CD4-positive, CD25-positive, alpha-beta regulatory T cell (primary cell): ENCODE measurements around the gene C2CD4A. TPM values are rescaled to one million over a fixed set of nuclear protein-coding genes. Genes with fewer than 3 reads are reported as not detected.

Experiments used
- ATAC-seq, 2 donors: fragments of 150-1000 bp; cut with Tn5 transposase; one replicate each; pipeline ENCODE4 v1.10.0; 2021; ENCODE audit warnings: low read depth in 2 of 2, moderate number of reproducible peaks in 2 of 2, moderate library complexity in 1 of 2
- DNase-seq, 3 donors: peaks; one replicate each; pipeline versions ENCODE4 v3.0.0 to v3.0.0-alpha.2; 2012 to 2022; ENCODE audit warnings: mixed read lengths in 1 of 3
- H3K27ac ChIP-seq: one replicate; pipeline ENCODE4 v1.7.0; 2013; ENCODE audit warnings: mild to moderate bottlenecking, low read length; ENCODE audit not compliant: insufficient read depth, poor library complexity, severe bottlenecking
- H3K27me3 ChIP-seq: one replicate; pipeline ENCODE4 v1.7.0; 2013; ENCODE audit warnings: low read length; ENCODE audit not compliant: control insufficient read depth, insufficient read depth
- H3K36me3 ChIP-seq: one replicate; pipeline ENCODE4 v1.7.0; 2013; ENCODE audit warnings: mild to moderate bottlenecking, low read length, moderate library complexity; ENCODE audit not compliant: control insufficient read depth, insufficient read depth
- H3K4me1 ChIP-seq: 2 replicates; pipeline ENCODE4 v1.7.0; 2013; ENCODE audit warnings: mild to moderate bottlenecking, low read length; ENCODE audit not compliant: insufficient read depth, control insufficient read depth, poor library complexity, severe bottlenecking
- H3K4me3 ChIP-seq: one replicate; pipeline ENCODE4 v1.7.0; 2013; ENCODE audit warnings: low read depth, mild to moderate bottlenecking, low read length, moderate library complexity
- H3K9me3 ChIP-seq, 2 experiments: 1 replicate in 1 of 2; 2 replicates in 1 of 2; pipeline ENCODE4 v1.7.0; 2013; ENCODE audit warnings: low read length in 2 of 2, mild to moderate bottlenecking in 1 of 2, moderate library complexity in 1 of 2; ENCODE audit not compliant: control insufficient read depth in 2 of 2
- H3K27ac Mint-ChIP-seq, 3 donors: one replicate each; pipeline ENCODE4 v1.8.0; 2020 to 2022; ENCODE audit warnings: mild to moderate bottlenecking in 3 of 3, mixed read lengths in 3 of 3, moderate library complexity in 2 of 3
- H3K27me3 Mint-ChIP-seq: one replicate; pipeline ENCODE4 v1.8.0; 2022; ENCODE audit warnings: mild to moderate bottlenecking, mixed read lengths
- H3K36me3 Mint-ChIP-seq: one replicate; pipeline ENCODE4 v1.8.0; 2020; ENCODE audit warnings: mixed read lengths
- H3K4me1 Mint-ChIP-seq, 4 donors: one replicate each; pipeline ENCODE4 v1.8.0; 2020 to 2022; ENCODE audit warnings: mixed read lengths in 4 of 4, mild to moderate bottlenecking in 1 of 4
- H3K4me3 Mint-ChIP-seq, 4 donors: one replicate each; pipeline ENCODE4 v1.8.0; 2020 to 2022; ENCODE audit warnings: mild to moderate bottlenecking in 4 of 4, mixed read lengths in 4 of 4, moderate library complexity in 3 of 4
- H3K9me3 Mint-ChIP-seq, 7 donors: one replicate each; pipeline ENCODE4 v1.8.0; 2020 to 2022; ENCODE audit warnings: mixed read lengths in 7 of 7, mild to moderate bottlenecking in 3 of 7, moderate library complexity in 2 of 7
- polyA plus RNA-seq, 4 donors: library from polyadenylated mRNA; unstranded; fragments of 300-500 nt; fragmentation: Illumina TruSeq; gene quantifications; one replicate each; pipeline ENCODE4 v1.2.3, GENCODE V29; 2021
- total RNA-seq: library from RNA; stranded (reverse); gene quantifications from one replicate; pipeline ENCODE4 v1.2.3, GENCODE V29; 2022

The C2CD4A gene
- total and polyA plus RNA-seq, 5 donors from 2014 or later: 0.10 to 0.28 (median 0.14) TPM

DNA sequence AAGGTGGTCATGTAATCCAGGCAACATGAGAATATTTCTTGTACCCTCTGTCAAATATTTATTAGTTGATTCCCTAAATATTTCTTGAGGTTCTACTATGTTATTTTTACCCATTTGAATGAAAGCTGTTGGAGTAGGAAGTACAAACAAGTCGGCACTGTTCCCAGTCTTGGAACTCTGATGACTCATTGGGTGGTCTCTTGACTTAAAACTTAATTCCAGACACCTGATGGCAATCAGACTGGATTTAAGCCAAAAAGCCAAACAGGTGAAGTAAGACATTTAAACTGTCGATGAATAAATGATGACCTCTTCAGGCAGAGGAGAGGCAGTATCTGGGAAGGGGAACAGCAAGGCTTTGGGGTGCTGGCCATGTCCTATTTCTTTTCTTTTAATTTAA, 22.8 kb downstream of the C2CD4A start:
- no peaks in the 10 kb centered on the region for H3K27me3 ChIP-seq
- H3K4me3 ChIP-seq: no peak overlapping the region
- H3K9me3 ChIP-seq: no peaks in the 10 kb centered on the region
- no peaks in the 10 kb centered on the region for H3K4me1 ChIP-seq
- peaks cover 0 to 2% (median 0%) of the 10 kb centered on the region in 4 donors for H3K4me1 Mint-ChIP-seq
- H3K4me3 Mint-ChIP-seq: no peak overlapping the region
- H3K27ac ChIP-seq: no peak overlapping the region
- no peaks in the 10 kb centered on the region for H3K36me3 ChIP-seq
- H3K27ac Mint-ChIP-seq: no peak overlapping the region
- DNase-seq: no peak
- H3K27me3 Mint-ChIP-seq: no peaks in the 10 kb centered on the region
- H3K36me3 Mint-ChIP-seq: no peaks in the 10 kb centered on the region
- ATAC-seq: no peak
- H3K9me3 Mint-ChIP-seq: peaks cover 0 to 1% (median 0%) of the 10 kb centered on the region in 7 donors

DNA sequence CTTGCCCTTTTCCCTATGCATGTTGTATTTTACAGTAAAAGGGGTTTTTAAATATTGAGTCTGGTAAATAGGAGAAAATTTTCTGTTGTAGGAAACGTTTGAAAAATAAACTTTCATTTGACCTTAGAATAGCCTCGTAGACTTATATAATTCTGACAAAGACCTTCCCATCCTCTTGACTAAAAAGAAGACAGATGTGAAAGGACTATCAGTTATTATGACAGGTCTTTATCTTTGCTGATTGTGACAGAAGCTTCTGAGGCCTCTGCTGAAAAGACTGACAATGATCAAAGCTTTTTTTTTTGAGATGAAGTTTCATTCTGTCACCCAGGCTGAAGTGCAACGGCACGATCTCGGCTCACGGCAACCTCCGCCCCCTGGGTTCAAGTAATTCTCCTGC, 24.2 kb downstream of the C2CD4A start:
- H3K9me3 ChIP-seq: no peaks in the 10 kb centered on the region
- Mint-ChIP-seq H3K9me3 (peaks cover 0 to 1% (median 0%) of the 10 kb centered on the region in 7 donors), H3K27ac (no peak overlapping the region), H3K27me3 (no peaks in the 10 kb centered on the region), H3K36me3 (no peaks in the 10 kb centered on the region), H3K4me3 (no peak overlapping the region), H3K4me1 (peaks cover 0 to 2% (median 0%) of the 10 kb centered on the region in 4 donors)
- no peak overlapping the region for H3K27ac ChIP-seq
- ATAC-seq (no peak), DNase-seq (no peak)
- H3K36me3 ChIP-seq: no peaks in the 10 kb centered on the region
- no peaks in the 10 kb centered on the region for H3K27me3 ChIP-seq
- H3K4me3 ChIP-seq: no peak overlapping the region
- H3K4me1 ChIP-seq: no peaks in the 10 kb centered on the region

DNA sequence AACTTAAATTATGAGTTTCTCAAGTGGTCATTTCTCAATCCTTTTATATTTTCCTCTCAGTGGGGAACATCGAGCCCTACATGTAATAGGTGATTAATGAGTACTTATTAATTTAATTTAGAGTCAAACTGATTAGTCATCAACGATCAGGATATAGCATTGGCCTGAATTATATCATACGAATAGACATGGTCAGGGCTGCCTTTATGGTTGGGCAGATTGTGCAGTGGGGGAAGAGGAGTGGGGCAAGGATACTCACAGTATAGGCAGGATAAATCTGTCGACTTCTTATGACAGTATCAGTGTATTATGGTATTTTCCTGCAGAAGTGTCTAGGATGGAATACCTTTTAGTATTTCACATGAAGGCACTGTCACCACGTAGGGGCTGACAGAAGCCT, 27.0 kb downstream of the C2CD4A start:
- no peak overlapping the region for H3K4me3 ChIP-seq
- no peaks in the 10 kb centered on the region for H3K27me3 ChIP-seq
- no peak overlapping the region for H3K27ac ChIP-seq
- DNase-seq: no peak
- no peaks in the 10 kb centered on the region for H3K4me1 ChIP-seq
- no peak for ATAC-seq
- Mint-ChIP-seq H3K36me3 (no peaks in the 10 kb centered on the region), H3K27me3 (no peaks in the 10 kb centered on the region), H3K4me3 (no peak overlapping the region), H3K27ac (no peak overlapping the region), H3K9me3 (peaks cover 0 to 1% (median 0%) of the 10 kb centered on the region in 7 donors), H3K4me1 (no peaks in the 10 kb centered on the region)
- H3K9me3 ChIP-seq: no peaks in the 10 kb centered on the region
- no peaks in the 10 kb centered on the region for H3K36me3 ChIP-seq

DNA sequence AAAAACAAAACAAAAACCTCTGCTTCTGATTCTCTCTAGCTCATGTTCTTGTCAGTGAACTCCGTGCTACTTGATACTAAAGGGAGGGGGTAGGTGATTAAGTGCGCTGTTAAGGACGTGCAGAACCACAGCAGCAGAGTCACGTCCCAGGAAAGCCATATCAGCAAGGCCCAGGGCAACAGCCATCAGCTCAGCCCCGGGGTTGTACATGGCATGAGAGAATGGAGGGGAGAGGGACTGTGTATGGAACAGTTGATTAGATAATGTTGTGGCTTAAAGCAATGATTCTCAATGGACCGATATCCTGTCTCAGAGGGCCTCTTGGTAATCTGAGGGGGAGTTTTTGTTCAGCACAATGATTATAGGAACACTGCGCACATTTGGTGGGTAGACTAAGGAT, 27.6 kb downstream of the C2CD4A start:
- Histone ChIP-seq H3K27me3 (peaks cover 3% of the 10 kb centered on the region), H3K4me1 (no peaks in the 10 kb centered on the region), H3K4me3 (no peak overlapping the region), H3K27ac (no peak overlapping the region), H3K9me3 (no peaks in the 10 kb centered on the region), H3K36me3 (no peaks in the 10 kb centered on the region)
- H3K9me3 Mint-ChIP-seq: peaks cover 0 to 1% (median 0%) of the 10 kb centered on the region in 7 donors
- H3K4me1 Mint-ChIP-seq: no peaks in the 10 kb centered on the region
- H3K27ac Mint-ChIP-seq: no peak overlapping the region
- no peaks in the 10 kb centered on the region for H3K27me3 Mint-ChIP-seq
- no peak overlapping the region for H3K4me3 Mint-ChIP-seq
- no peaks in the 10 kb centered on the region for H3K36me3 Mint-ChIP-seq
- no peak for DNase-seq
- ATAC-seq: no peak

DNA sequence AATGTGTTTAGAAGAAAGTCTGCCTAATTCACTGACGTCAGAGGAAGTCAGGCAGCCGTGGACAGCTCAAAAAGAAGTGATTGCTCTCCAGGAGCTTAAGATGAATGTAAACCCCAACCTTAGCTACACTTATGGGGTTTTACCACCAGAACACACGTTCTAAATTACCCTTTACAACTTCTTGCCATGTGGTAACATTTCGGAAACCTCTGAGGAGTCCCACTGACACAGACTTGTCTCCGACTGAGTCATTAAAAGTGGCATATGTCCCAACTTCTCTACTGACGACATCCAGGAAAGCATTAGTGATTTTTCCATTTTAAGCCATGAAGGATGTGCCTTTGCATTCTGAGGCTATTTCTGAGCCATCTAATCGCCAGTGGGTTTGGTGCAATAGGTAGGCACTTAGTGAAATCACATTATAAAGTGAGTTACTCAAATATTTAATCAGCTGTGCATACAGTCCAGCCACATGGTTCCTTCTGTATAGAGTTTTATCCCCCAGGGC, 32.4 kb downstream of the C2CD4A start:
- Histone ChIP-seq H3K4me1 (no peaks in the 10 kb centered on the region), H3K27ac (no peak overlapping the region), H3K27me3 (peaks cover 5% of the 10 kb centered on the region), H3K9me3 (no peaks in the 10 kb centered on the region), H3K4me3 (no peak overlapping the region), H3K36me3 (no peaks in the 10 kb centered on the region)
- H3K27ac Mint-ChIP-seq: no peak overlapping the region
- no peak overlapping the region for H3K4me3 Mint-ChIP-seq
- no peak for DNase-seq
- no peaks in the 10 kb centered on the region for H3K36me3 Mint-ChIP-seq
- H3K9me3 Mint-ChIP-seq: peaks cover 0 to 1% (median 0%) of the 10 kb centered on the region in 7 donors
- ATAC-seq: no peak
- H3K27me3 Mint-ChIP-seq: no peaks in the 10 kb centered on the region
- H3K4me1 Mint-ChIP-seq: no peaks in the 10 kb centered on the region

DNA sequence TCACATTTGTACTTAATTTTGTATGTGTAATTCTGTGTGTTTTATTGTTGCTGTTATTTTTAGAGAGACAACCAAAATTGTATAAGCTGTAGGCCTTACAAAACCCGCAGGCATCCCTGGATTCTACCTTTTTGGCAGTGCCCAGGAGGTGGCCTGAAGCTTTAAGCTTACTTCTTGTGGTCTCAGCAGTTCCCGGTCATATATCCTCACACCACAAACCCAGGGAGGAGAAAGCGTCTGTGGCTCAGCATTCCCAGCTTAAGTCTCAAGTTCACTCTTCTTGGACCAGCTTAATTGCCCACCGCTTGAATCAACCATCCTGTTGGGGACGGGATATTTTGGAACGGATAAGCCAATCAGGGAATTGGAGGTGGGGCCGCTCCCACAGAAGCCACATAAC, 36.7 kb downstream of the C2CD4A start:
- DNase-seq (no peak), ATAC-seq (no peak)
- H3K36me3 Mint-ChIP-seq: no peaks in the 10 kb centered on the region
- no peaks in the 10 kb centered on the region for H3K27me3 Mint-ChIP-seq
- Histone ChIP-seq H3K36me3 (no peaks in the 10 kb centered on the region), H3K27me3 (peaks cover 7% of the 10 kb centered on the region), H3K4me1 (no peaks in the 10 kb centered on the region), H3K9me3 (no peaks in the 10 kb centered on the region), H3K27ac (no peak overlapping the region), H3K4me3 (no peak overlapping the region)
- H3K4me3 Mint-ChIP-seq: no peak overlapping the region
- H3K9me3 Mint-ChIP-seq: peaks cover 0 to 3% (median 0%) of the 10 kb centered on the region in 7 donors
- no peak overlapping the region for H3K27ac Mint-ChIP-seq
- no peaks in the 10 kb centered on the region for H3K4me1 Mint-ChIP-seq

DNA sequence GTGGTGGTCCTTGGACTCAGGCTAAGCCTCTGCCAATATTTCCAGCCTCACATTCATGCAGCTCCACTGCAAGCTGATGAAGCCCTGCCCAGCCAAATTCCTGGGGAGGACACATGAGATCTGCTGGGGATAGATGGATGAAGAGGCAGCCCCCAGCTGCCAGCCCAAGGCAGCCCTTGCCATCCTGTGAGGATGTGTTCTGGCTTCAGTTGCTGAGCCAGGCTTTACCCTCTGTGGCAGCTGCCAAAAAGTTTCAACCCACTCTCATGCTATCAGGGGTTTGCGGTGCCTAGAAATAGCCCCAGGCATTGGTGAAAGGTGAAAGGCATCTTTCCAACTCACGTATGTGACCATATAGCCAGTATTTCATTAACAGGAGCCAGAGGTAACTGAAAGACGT, 37.6 kb downstream of the C2CD4A start:
- Histone ChIP-seq H3K27me3 (peaks cover 4% of the 10 kb centered on the region), H3K27ac (no peak overlapping the region), H3K36me3 (no peaks in the 10 kb centered on the region), H3K4me1 (no peaks in the 10 kb centered on the region), H3K9me3 (no peaks in the 10 kb centered on the region), H3K4me3 (no peak overlapping the region)
- ATAC-seq (no peak), DNase-seq (no peak)
- no peaks in the 10 kb centered on the region for H3K36me3 Mint-ChIP-seq
- no peaks in the 10 kb centered on the region for H3K4me1 Mint-ChIP-seq
- no peak overlapping the region for H3K27ac Mint-ChIP-seq
- peaks cover 0 to 3% (median 0%) of the 10 kb centered on the region in 7 donors for H3K9me3 Mint-ChIP-seq
- no peaks in the 10 kb centered on the region for H3K27me3 Mint-ChIP-seq
- no peak overlapping the region for H3K4me3 Mint-ChIP-seq

DNA sequence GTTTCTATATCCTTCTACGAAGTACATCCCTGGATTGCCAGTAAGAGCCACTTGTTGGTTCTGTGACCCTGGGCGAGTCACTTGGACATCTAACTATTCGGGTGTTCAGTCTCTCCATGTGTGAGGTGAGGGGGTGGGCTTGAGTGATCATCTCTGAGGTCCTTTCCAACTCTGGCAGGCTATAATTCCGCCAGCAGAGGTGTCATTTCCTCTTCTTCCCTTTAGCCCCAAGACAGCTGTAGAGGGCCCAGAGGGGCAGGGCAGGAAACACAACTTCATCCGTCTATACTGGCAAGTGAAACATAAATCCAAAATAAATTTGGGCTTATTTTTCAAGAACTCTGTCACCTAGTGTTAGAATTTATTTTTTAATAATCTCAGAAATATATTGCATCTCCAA, 38.1 kb downstream of the C2CD4A start:
- DNase-seq: no peak
- H3K4me1 ChIP-seq: no peaks in the 10 kb centered on the region
- Mint-ChIP-seq H3K27ac (peak overlapping the region in 1 of 3 donors; percentile 60), H3K9me3 (peaks cover 0 to 3% (median 0%) of the 10 kb centered on the region in 7 donors), H3K4me3 (no peak overlapping the region), H3K27me3 (no peaks in the 10 kb centered on the region), H3K36me3 (no peaks in the 10 kb centered on the region), H3K4me1 (no peaks in the 10 kb centered on the region)
- H3K9me3 ChIP-seq: no peaks in the 10 kb centered on the region
- ATAC-seq: no peak
- H3K4me3 ChIP-seq: no peak overlapping the region
- H3K36me3 ChIP-seq: no peaks in the 10 kb centered on the region
- H3K27me3 ChIP-seq: peaks cover 3% of the 10 kb centered on the region
- no peak overlapping the region for H3K27ac ChIP-seq
